Measurements from ENCODE around the gene TEX26.
"Not testable (repeated sequence)": the region's sequence is repeated elsewhere in the genome, so short reads cannot be mapped to it uniquely, and the experiment has no call there.

The TEX26 gene

GRCh38 chr13:30920162-30920909 lies 12.1 kb upstream of the TEX26 start:
- no peak for DNase-seq

GRCh38 chr13:30923418-30923817 lies 9.0 kb upstream of the TEX26 start:
- no peak for DNase-seq

- no peak for DNase-seq
These were observed 7.7 kb upstream of the TEX26 start for GRCh38 chr13:30924721-30925120.

- no peak for DNase-seq
These were observed 7.0 kb upstream of the TEX26 start for GRCh38 chr13:30925429-30925828.

GRCh38 chr13:30926781-30927180 lies 5.7 kb upstream of the TEX26 start:
- no peak for DNase-seq

GRCh38 chr13:30927188-30927587 lies 5.3 kb upstream of the TEX26 start:
- not testable (repeated sequence) for DNase-seq

GRCh38 chr13:30927595-30927994 lies 4.9 kb upstream of the TEX26 start:
- DNase-seq: no peak

- DNase-seq: no peak
These were observed 3.5 kb upstream of the TEX26 start for GRCh38 chr13:30928978-30929377.

- DNase-seq: no peak
These were observed 856 bp downstream of the TEX26 start for GRCh38 chr13:30933354-30933670.

GRCh38 chr13:30934381-30934780 lies 1.9 kb downstream of the TEX26 start:
- DNase-seq: no peak

GRCh38 chr13:30934803-30935202 lies 2.3 kb downstream of the TEX26 start:
- DNase-seq: no peak

GRCh38 chr13:30936971-30937370 lies 4.5 kb downstream of the TEX26 start:
- DNase-seq: no peak

- DNase-seq: no peak
These were observed 11.4 kb downstream of the TEX26 start for GRCh38 chr13:30943881-30944280.

- DNase-seq: no peak
These were observed 24.9 kb downstream of the TEX26 start for GRCh38 chr13:30957258-30957943.

GRCh38 chr13:30959678-30960077 lies 27.2 kb downstream of the TEX26 start:
- DNase-seq: no peak

GRCh38 chr13:30963791-30964190 lies 31.3 kb downstream of the TEX26 start:
- DNase-seq: no peak

- DNase-seq: no peak
These were observed 32.9 kb downstream of the TEX26 start for GRCh38 chr13:30965380-30965779.

- DNase-seq: no peak
These were observed 33.6 kb downstream of the TEX26 start for GRCh38 chr13:30966101-30966500.

GRCh38 chr13:30968846-30969245 lies 36.4 kb downstream of the TEX26 start:
- no peak for DNase-seq

- no peak for DNase-seq
These were observed 39.1 kb downstream of the TEX26 start for GRCh38 chr13:30971575-30971974.

- no peak for DNase-seq
These were observed 40.5 kb downstream of the TEX26 start for GRCh38 chr13:30972888-30973377.

GRCh38 chr13:30974350-30974749 lies 41.9 kb downstream of the TEX26 start:
- no peak for DNase-seq

- no peak for DNase-seq
These were observed 43.6 kb downstream of the TEX26 start for GRCh38 chr13:30976025-30976424.
